H1 (cell line): ENCODE data around the gene EDN1. TPM values are rescaled to one million over a fixed set of nuclear protein-coding genes. Genes with fewer than 3 reads are reported as not detected.

ENCODE experiments used
- CTCF ChIA-PET: fragments of 300-600 bp; sonication (Branson Sonifier 250); formaldehyde crosslinking; loops from one replicate; lab custom pipeline; 2021; ENCODE audit not compliant: partially characterized antibody; lab: Charles Lee
- POLR2A ChIA-PET: fragments of 300-600 bp; sonication (Branson Sonifier 250); formaldehyde crosslinking; loops from one replicate; lab custom pipeline; 2021; ENCODE audit warnings: inconsistent platforms; ENCODE audit not compliant: partially characterized antibody; lab: Charles Lee
- DNase-seq, 2 experiments: peaks; one replicate each; pipeline versions ENCODE4 v3.0.0 to v3.0.0-alpha.2; 2010 to 2022; ENCODE audit warnings: low spot score in 2 of 2, low read depth in 1 of 2, mixed read lengths in 1 of 2
- FAIRE-seq: peaks from 2 replicates; lab custom pipeline; 2011; peaks lifted over from hg19 to GRCh38; lab: Jason Lieb, UNC
- H2AFZ ChIP-seq: 2 replicates; pipeline ENCODE4 v1.8.1; 2012; ENCODE audit warnings: low read length, inconsistent platforms
- H2AK5ac ChIP-seq: 2 replicates; pipeline ENCODE4 v1.6.1; 2013; ENCODE audit warnings: low read depth, low read length
- H2BK120ac ChIP-seq: replicated peaks from 2 replicates; pipeline ENCODE3; 2013; ENCODE audit warnings: low read depth, low read length, inconsistent platforms
- H2BK12ac ChIP-seq: 2 replicates; pipeline ENCODE4 v1.6.1; 2013; ENCODE audit warnings: low read depth, low read length
- H2BK15ac ChIP-seq: 2 replicates; pipeline ENCODE4 v1.6.1; 2013; ENCODE audit warnings: low read length
- H2BK20ac ChIP-seq: 2 replicates; pipeline ENCODE4 v1.6.1; 2013; ENCODE audit warnings: low read length
- H2BK5ac ChIP-seq: 2 replicates; pipeline ENCODE4 v1.6.1; 2013; ENCODE audit warnings: low read depth, low read length
- H3K14ac ChIP-seq: 2 replicates; pipeline ENCODE4 v1.6.1; 2013; ENCODE audit warnings: inconsistent platforms; ENCODE audit not compliant: insufficient read length
- H3K18ac ChIP-seq: 2 replicates; pipeline ENCODE4 v1.6.1; 2013; ENCODE audit warnings: low read length; ENCODE audit errors: extremely low read depth
- H3K23ac ChIP-seq: 2 replicates; pipeline ENCODE4 v1.6.1; 2013; ENCODE audit warnings: inconsistent platforms; ENCODE audit not compliant: insufficient read length
- H3K23me2 ChIP-seq: 2 replicates; pipeline ENCODE4 v1.6.1; 2013; ENCODE audit warnings: low read depth, low read length
- H3K27ac ChIP-seq: 2 replicates; pipeline ENCODE4 v1.6.1; 2011; ENCODE audit warnings: low read depth, low read length, inconsistent platforms
- H3K27me3 ChIP-seq, 4 experiments: replicated peaks in 1 of 4; 1 replicate in 1 of 4; 2 replicates in 3 of 4; pipeline versions ENCODE4 v1.6.1 to v1.8.1; 2011 to 2013; ENCODE audit warnings: low read length in 3 of 4, mild to moderate bottlenecking in 3 of 4, inconsistent platforms in 2 of 4, mixed read lengths in 2 of 4, moderate library complexity in 1 of 4; ENCODE audit not compliant: control insufficient read depth in 3 of 4, insufficient read depth in 3 of 4; ENCODE audit errors: extremely low read depth in 1 of 4
- H3K36me3 ChIP-seq, 4 experiments: 2 replicates each; pipeline versions ENCODE4 v1.6.1 to v1.8.1; 2011 to 2013; ENCODE audit warnings: mild to moderate bottlenecking in 4 of 4, low read length in 3 of 4, moderate library complexity in 2 of 4, control low read depth in 1 of 4, inconsistent platforms in 1 of 4; ENCODE audit not compliant: insufficient read depth in 4 of 4, control insufficient read depth in 2 of 4
- H3K4ac ChIP-seq: replicated peaks from 2 replicates; pipeline ENCODE3; 2013; ENCODE audit warnings: low read length, low read depth, mixed read lengths, inconsistent platforms; ENCODE audit not compliant: insufficient read length
- H3K4me1 ChIP-seq, 4 experiments: replicated peaks in 1 of 4; 1 replicate in 1 of 4; 2 replicates in 3 of 4; pipeline versions ENCODE4 v1.6.1 to v1.8.1; 2011 to 2013; ENCODE audit warnings: low read length in 3 of 4, inconsistent platforms in 2 of 4, mixed read lengths in 1 of 4; ENCODE audit not compliant: insufficient read depth in 4 of 4, control insufficient read depth in 3 of 4
- H3K4me2 ChIP-seq, 2 experiments: 2 replicates each; pipeline versions ENCODE4 v1.6.1 to v1.8.1; 2011 to 2013; ENCODE audit warnings: low read depth in 2 of 2, low read length in 2 of 2, control low read depth in 1 of 2, inconsistent platforms in 1 of 2, mild to moderate bottlenecking in 1 of 2; ENCODE audit not compliant: insufficient read depth in 1 of 2
- H3K4me3 ChIP-seq, 4 experiments: fragments of 200-600, 300-600 bp in 1 of 4; sonication (generic), shearing (Covaris generic), sonication (Bioruptor Twin) in 1 of 4; 2 replicates each; pipeline versions ENCODE4 v1.5.1 to v1.8.1; 2011 to 2016; ENCODE audit warnings: low read length in 4 of 4, low read depth in 3 of 4, control low read depth in 2 of 4, inconsistent platforms in 2 of 4, mild to moderate bottlenecking in 2 of 4, mixed read lengths in 1 of 4, moderate library complexity in 1 of 4; ENCODE audit not compliant: insufficient read depth in 2 of 4; ENCODE audit errors: extremely low read depth in 1 of 4
- H3K56ac ChIP-seq: replicated peaks from 2 replicates; pipeline ENCODE3; 2013; ENCODE audit warnings: low read depth, mild to moderate bottlenecking, mixed read lengths, low read length, inconsistent platforms; ENCODE audit not compliant: insufficient read length
- H3K79me1 ChIP-seq: 2 replicates; pipeline ENCODE4 v1.6.1; 2013; ENCODE audit warnings: low read depth, low read length, control low read depth
- H3K79me2 ChIP-seq, 2 experiments: 2 replicates each; pipeline versions ENCODE4 v1.6.1 to v1.8.1; 2012 to 2013; ENCODE audit warnings: low read length in 2 of 2, mild to moderate bottlenecking in 2 of 2, inconsistent platforms in 1 of 2; ENCODE audit not compliant: insufficient read depth in 2 of 2, control insufficient read depth in 1 of 2
- H3K9ac ChIP-seq, 4 experiments: replicated peaks in 1 of 4; 1 replicate in 1 of 4; 2 replicates in 3 of 4; pipeline versions ENCODE4 v1.6.1 to v1.8.1; 2011 to 2013; ENCODE audit warnings: low read depth in 3 of 4, low read length in 3 of 4, control low read depth in 2 of 4, mild to moderate bottlenecking in 2 of 4, moderate library complexity in 2 of 4, inconsistent platforms in 1 of 4; ENCODE audit errors: extremely low read depth in 1 of 4
- H3K9me3 ChIP-seq, 2 experiments: 2 replicates each; pipeline versions ENCODE4 v1.6.1 to v1.8.1; 2012 to 2013; ENCODE audit warnings: mild to moderate bottlenecking in 2 of 2, moderate library complexity in 2 of 2, control low read depth in 1 of 2, inconsistent platforms in 1 of 2, low read depth in 1 of 2, low read length in 1 of 2, mixed read lengths in 1 of 2; ENCODE audit not compliant: insufficient read depth in 2 of 2
- H4K20me1 ChIP-seq, 2 experiments: replicated peaks in 1 of 2; 2 replicates each; pipeline versions ENCODE3 to v1.8.1; 2011 to 2013; ENCODE audit warnings: inconsistent platforms in 2 of 2, low read length in 2 of 2, mild to moderate bottlenecking in 1 of 2; ENCODE audit not compliant: insufficient read depth in 2 of 2, control insufficient read depth in 1 of 2
- H4K5ac ChIP-seq: 2 replicates; pipeline ENCODE4 v1.6.1; 2013; ENCODE audit warnings: low read length, low read depth, mixed read lengths, inconsistent platforms; ENCODE audit not compliant: insufficient read length
- H4K8ac ChIP-seq: 2 replicates; pipeline ENCODE4 v1.8.0; 2013; ENCODE audit warnings: mild to moderate bottlenecking, moderate library complexity, low read length, inconsistent platforms; ENCODE audit not compliant: insufficient read depth; ENCODE audit errors: extremely low read depth
- H4K91ac ChIP-seq: replicated peaks from 2 replicates; pipeline ENCODE3; 2013; ENCODE audit warnings: low read length, mixed read lengths, inconsistent platforms; ENCODE audit not compliant: insufficient read length
- ASH2L ChIP-seq: fragments of 200-600, 300-600 bp; sonication (generic); IDR thresholded peaks from one replicate; pipeline ENCODE4 v1.7.1; 2017; ENCODE audit warnings: low read length
- EP300 ChIP-seq, 2 experiments: IDR thresholded peaks; 1 replicate in 1 of 2; 2 replicates in 1 of 2; pipeline ENCODE4 v1.6.1; 2011 to 2012; ENCODE audit warnings: low read depth in 2 of 2, low read length in 2 of 2, mild to moderate bottlenecking in 2 of 2, borderline replicate concordance in 1 of 2, inconsistent platforms in 1 of 2, moderate library complexity in 1 of 2
- FOSL1 ChIP-seq: IDR thresholded peaks from 2 replicates; pipeline ENCODE4 v1.6.1; 2011; ENCODE audit warnings: mild to moderate bottlenecking, low read depth, low read length, moderate library complexity; ENCODE audit not compliant: insufficient read depth
- GTF2F1 ChIP-seq: IDR thresholded peaks from 2 replicates; pipeline ENCODE4 v1.6.1; 2012; ENCODE audit warnings: low read depth, low read length, improper control_type of control experiment, borderline replicate concordance
- JUN ChIP-seq: IDR thresholded peaks from 2 replicates; pipeline ENCODE4 v1.6.1; 2011; ENCODE audit warnings: low read depth, mild to moderate bottlenecking, improper control_type of control experiment, low read length
- SIX5 ChIP-seq: IDR thresholded peaks from 2 replicates; pipeline ENCODE4 v1.6.1; 2011; ENCODE audit warnings: mild to moderate bottlenecking, low read depth, low read length
- SP1 ChIP-seq: IDR thresholded peaks from 2 replicates; pipeline ENCODE4 v1.6.1; 2011; ENCODE audit warnings: low read depth, low read length
- SP2 ChIP-seq: IDR thresholded peaks from 2 replicates; pipeline ENCODE4 v1.6.1; 2012; ENCODE audit warnings: mild to moderate bottlenecking, low read length, inconsistent platforms
- SP4 ChIP-seq: IDR thresholded peaks from 2 replicates; pipeline ENCODE4 v1.6.1; 2012; ENCODE audit warnings: low read length, inconsistent platforms
- TCF12 ChIP-seq: IDR thresholded peaks from 2 replicates; pipeline ENCODE4 v1.6.1; 2011; ENCODE audit warnings: low read depth, mild to moderate bottlenecking, low read length
- USF2 ChIP-seq: IDR thresholded peaks from 2 replicates; pipeline ENCODE4 v1.6.1; 2011; ENCODE audit warnings: low read length, improper control_type of control experiment
- WGBS, 2 experiments: shearing (Covaris generic) in 1 of 2; methylation state at CpG; one replicate each; pipeline versions ENCODE4 v1.1.6 to v1.1.7; 2013 to 2015; ENCODE audit warnings: low lambda C conversion rate in 2 of 2, mixed read lengths in 2 of 2, inconsistent platforms in 1 of 2, low coverage in 1 of 2, missing lambda C conversion rate in 1 of 2; ENCODE audit not compliant: insufficient replicate concordance in 2 of 2, insufficient coverage in 1 of 2, insufficient read length in 1 of 2; ENCODE audit errors: extremely low coverage in 1 of 2, missing lambda C conversion rate in 1 of 2; 5-methylcytosine and 5-hydroxymethylcytosine counted together
- polyA plus RNA-seq, 7 experiments: library from polyadenylated mRNA; depleted of rRNA in 3 of 7; stranded (reverse) in 5 of 7; unstranded in 2 of 7; fragments of >200 nt in 5 of 7; fragments of 200-250 nt in 2 of 7; gene quantifications; 1 replicate in 5 of 7; 2 replicates in 1 of 7; 4 replicates in 1 of 7; pipeline versions ENCODE4 v1.2.1 to v1.2.3, GENCODE V29; 2011 to 2013; ENCODE audit warnings: missing spikeins in 2 of 7, mixed read lengths in 2 of 7
- total RNA-seq: library from RNA; stranded (reverse); fragmentation: NEBNext Ultra II Directional; extraction: Animal tissue kit (Norgen Biotek cat#: 25700); gene quantifications from 2 replicates; pipeline ENCODE4 v1.2.1, GENCODE V29; 2021
- TF ChIP-seq, protein P1 (sequence below): IDR thresholded peaks from 2 replicates; pipeline ENCODE4 v1.6.1; 2012; ENCODE audit warnings: inconsistent platforms
- TF ChIP-seq, protein P2 (sequence below): IDR thresholded peaks from 2 replicates; pipeline ENCODE4 v1.6.1; 2012; ENCODE audit warnings: inconsistent platforms

EDN1 gene
- total and polyA plus RNA-seq, 2 of the 8 experiments (the other 6 are each of a cell fraction or from before 2014, with no cell fraction given) = 0.23 to 1.1 TPM

DNA sequence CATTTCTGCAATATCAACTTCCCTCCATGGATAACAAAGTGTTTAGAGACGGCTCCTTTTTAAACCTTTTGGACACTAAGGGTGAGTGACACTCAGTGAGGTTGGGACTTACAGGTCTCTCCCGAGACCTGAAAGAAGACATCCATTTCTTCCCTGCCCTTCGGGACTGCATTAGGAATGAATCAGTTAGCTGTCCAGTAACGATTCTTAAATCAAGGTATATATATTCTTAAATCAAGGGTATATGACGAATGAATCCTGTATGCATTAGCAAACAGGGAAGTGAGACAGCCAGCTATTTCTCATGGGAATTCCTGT is 52.9 kb downstream of the EDN1 start:
- Histone ChIP-seq H2BK5ac (no peak overlapping the region), H3K18ac (no peak overlapping the region), H4K91ac (no peak overlapping the region), H4K8ac (no peak overlapping the region), H3K9me3 (no peaks in the 10 kb centered on the region), H3K23me2 (no peaks in the 10 kb centered on the region), H3K79me1 (no peaks in the 10 kb centered on the region), H4K5ac (no peak overlapping the region), H2AFZ (no peak overlapping the region), H2BK120ac (no peak overlapping the region), H3K4ac (no peak overlapping the region), H4K20me1 (no peaks in the 10 kb centered on the region), H3K14ac (no peak overlapping the region), H2BK12ac (no peak overlapping the region), H3K79me2 (no peaks in the 10 kb centered on the region), H3K27me3 (no peaks in the 10 kb centered on the region), H3K9ac (no peak overlapping the region), H3K27ac (no peak overlapping the region), H3K4me1 (peaks cover 0 to 3% (median under 1%) of the 10 kb centered on the region in 4 experiments; a peak in 3 of 7 replicates), H3K36me3 (no peaks in the 10 kb centered on the region), H3K4me3 (no peak overlapping the region), H3K23ac (no peak overlapping the region), H2BK15ac (no peak overlapping the region), H2AK5ac (no peak overlapping the region), H3K4me2 (no peak overlapping the region), H2BK20ac (no peak overlapping the region), H3K56ac (no peak overlapping the region)
- ChIA-PET CTCF (no interaction called here), POLR2A (no interaction called here)
- no peak for FAIRE-seq
- DNase-seq = no peak
- WGBS, 2 experiments = 95% methylated on average over 5 of the region's 5 CpGs; no CpG with 5 or more reads in 1 of the 2 experiments
- no peak for TF ChIP-seq GTF2F1
- TF ChIP-seq, protein P1, sequence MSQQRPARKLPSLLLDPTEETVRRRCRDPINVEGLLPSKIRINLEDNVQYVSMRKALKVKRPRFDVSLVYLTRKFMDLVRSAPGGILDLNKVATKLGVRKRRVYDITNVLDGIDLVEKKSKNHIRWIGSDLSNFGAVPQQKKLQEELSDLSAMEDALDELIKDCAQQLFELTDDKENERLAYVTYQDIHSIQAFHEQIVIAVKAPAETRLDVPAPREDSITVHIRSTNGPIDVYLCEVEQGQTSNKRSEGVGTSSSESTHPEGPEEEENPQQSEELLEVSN = no peak
- no peak for TF ChIP-seq SP4
- no peak for TF ChIP-seq EP300 (IDR thresholded peaks at IDR 0.05; ENCODE audit: borderline replicate concordance in 1 of 2, low read depth in 2 of 2, low read length in 2 of 2)
- no peak for TF ChIP-seq TCF12
- TF ChIP-seq SP2 = no peak
- TF ChIP-seq USF2 = no peak
- TF ChIP-seq, protein P2, sequence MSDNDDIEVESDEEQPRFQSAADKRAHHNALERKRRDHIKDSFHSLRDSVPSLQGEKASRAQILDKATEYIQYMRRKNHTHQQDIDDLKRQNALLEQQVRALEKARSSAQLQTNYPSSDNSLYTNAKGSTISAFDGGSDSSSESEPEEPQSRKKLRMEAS = no peak
- TF ChIP-seq SIX5 = no peak
- TF ChIP-seq JUN = no peak
- no peak for TF ChIP-seq ASH2L
- TF ChIP-seq SP1 = no peak
- TF ChIP-seq FOSL1 = no peak
